Heart left ventricle (tissue), 16 donors: ENCODE measurements around the gene SIT1. TPM values are rescaled to one million over a fixed set of nuclear protein-coding genes. Genes with fewer than 3 reads are reported as not detected.

Experiments
- ATAC-seq, 4 donors: fragments of 200-7000 bp; cut with Tn5 transposase; one replicate each; pipeline ENCODE4 v1.9.1; 2020 to 2022; ENCODE audit warnings: moderate library complexity in 4 of 4, mild to moderate bottlenecking in 3 of 4, moderate number of reproducible peaks in 1 of 4
- DNase-seq, 5 donors: peaks; one replicate each; pipeline ENCODE4 v3.0.0-alpha.2; 2020
- H3K27ac ChIP-seq, 12 donors: fragments of 200-600 bp; sonication (generic) in 4 of 12; one replicate each; pipeline versions ENCODE4 v1.5.0 to v1.8.0; 2016 to 2022; ENCODE audit warnings: mild to moderate bottlenecking in 2 of 12
- H3K27me3 ChIP-seq, 9 donors: fragments of 200-600 bp; sonication (generic) in 2 of 9; one replicate each; pipeline versions ENCODE4 v1.5.1 to v1.8.0; 2016 to 2022; ENCODE audit warnings: mild to moderate bottlenecking in 3 of 9
- H3K36me3 ChIP-seq, 9 donors: fragments of 200-600 bp; sonication (generic) in 2 of 9; one replicate each; pipeline versions ENCODE4 v1.5.0 to v1.8.0; 2018 to 2022; ENCODE audit warnings: mild to moderate bottlenecking in 2 of 9
- H3K4me1 ChIP-seq, 12 donors: fragments of 200-600 bp; sonication (generic) in 4 of 12; one replicate each; pipeline versions ENCODE4 v1.5.0 to v1.8.0; 2016 to 2022; ENCODE audit warnings: mild to moderate bottlenecking in 3 of 12
- H3K4me3 ChIP-seq, 12 donors: fragments of 200-600 bp; sonication (generic) in 4 of 12; one replicate each; pipeline versions ENCODE4 v1.5.0 to v1.8.0; 2017 to 2022; ENCODE audit warnings: mild to moderate bottlenecking in 9 of 12, moderate library complexity in 4 of 12
- H3K9me3 ChIP-seq, 12 donors: fragments of 200-600 bp; sonication (generic) in 4 of 12; one replicate each; pipeline versions ENCODE4 v1.5.0 to v1.8.0; 2016 to 2022; ENCODE audit warnings: mild to moderate bottlenecking in 1 of 12
- CTCF ChIP-seq, 12 donors: fragments of 200-600 bp; sonication (generic) in 4 of 12; IDR thresholded peaks; one replicate each; pipeline versions ENCODE4 v1.5.0 to v1.8.0; 2018 to 2022; ENCODE audit warnings: antibody characterized with exemption in 12 of 12, mild to moderate bottlenecking in 5 of 12
- POLR2A ChIP-seq, 2 donors: fragments of 450-650 bp; IDR thresholded peaks; one replicate each; pipeline ENCODE4 v1.6.1; 2017; ENCODE audit warnings: antibody characterized with exemption in 2 of 2, mild to moderate bottlenecking in 2 of 2, moderate library complexity in 2 of 2
- WGBS, 4 donors: extraction: QIAGEN DNeasy Blood & Tissue Kit in 2 of 4; methylation state at CpG; one replicate each; pipeline versions ENCODE4 v1.1.5 to v1.1.7; 2013 to 2018; 5-methylcytosine and 5-hydroxymethylcytosine counted together
- intact Hi-C, 10 donors: fragments of 100-400 bp; cut with DNase I; formaldehyde crosslinking; loops; one replicate each; pipeline versions ENCODE4 v1.11.1 to v1.14.2; 2022
- polyA plus RNA-seq, 2 donors: library from polyadenylated mRNA; stranded (reverse); fragments of 200-250 nt; gene quantifications; one replicate each; pipeline ENCODE4 v1.2.3, GENCODE V29; 2013
- total RNA-seq, 9 donors: library from RNA; depleted of rRNA in 2 of 9; stranded (reverse); fragments of >200 nt in 2 of 9; fragmentation: NEBNext Ultra II Directional in 3 of 9; extraction: Animal tissue kit (Norgen Biotek cat#: 25700) in 3 of 9; gene quantifications; one replicate each; pipeline versions ENCODE4 v1.1.0 to v1.2.4, GENCODE V29; 2016 to 2023
- donor health status: ischemic (EF 13 %, LVEDD 7.1; RV severe dilation, severe dysfunction).
- donor health status: healthy with polysubstance abuse.
- donor health status: DM: no; HTN: yes; CAD: no.
- donor health status: DM: no; HTN: no; CAD: no.
- donor health status: ischemic (EF 25% LVEDD 6.9; RV normal size, moderate dysfunction).
- donor health status: ischemic (EF 25% LVEDD 5.7; RV mildly dilated, moderate dysfunction).
- donor health status: healthy.
- donor health status: DM: yes; HTN: yes; CAD: no.
- donor health status: ischemic (EF 35%, LVEDD 5.7; RV mildly dilated, moderate dysfunction).
- donor health status: nonischemic (EF 11% LVEDD 7.7; RV severe dilation, severe dysfunction).
- donor health status: DM: yes; HTN: yes; CAD: no.
- donor health status: PGD.
- donor health status: ischemic (EF 29% LVEDD 5.4; RV normal size, mild dysfunction).
- donor health status: nonischemic (EF 23%, LVEDD 6.1; RV moderate dilation, normal function).

Gene SIT1
- total and polyA plus RNA-seq, 11 donors = 0.19 to 4.2 (median 0.51) TPM; not detected in 7

GRCh38 chr9:35611230-35611797, 39.4 kb downstream of the SIT1 start:
- intact Hi-C loops = no loop called here
- TF ChIP-seq CTCF (IDR thresholded peaks at IDR 0.05) (peak; percentile 30 to 72 (median 58)), POLR2A (IDR thresholded peaks at IDR 0.05) (no peak)
- DNase-seq = peak in 2 of 5 donors; percentile 38 to 40
- Histone ChIP-seq H3K4me3 (no peak overlapping the region), H3K9me3 (no peaks in the 10 kb centered on the region), H3K4me1 (peaks cover 0 to 10% (median 7%) of the 10 kb centered on the region in 12 donors), H3K27me3 (peaks cover 0 to 2% (median 0%) of the 10 kb centered on the region in 9 donors), H3K36me3 (peaks cover 0 to 37% (median 28%) of the 10 kb centered on the region in 9 donors), H3K27ac (no peak overlapping the region)
- WGBS, 4 donors = 19 to 21% (median 20%) methylated on average over 8 of the region's 8 CpGs
- peak in 3 of 4 donors; percentile 45 to 58 (median 52) for ATAC-seq

- H3K36me3 ChIP-seq = peaks cover 0 to 37% (median 28%) of the 10 kb centered on the region in 9 donors
- DNase-seq = no peak
- intact Hi-C loops = loop anchor here in 2 of 10 donors (10.0 kb wide), 2 partner anchors 45 to 85 kb away; partner anchors contain the start of genes CCDC107 (in 2 of the 2), RMRP (in 2 of the 2) and SIT1 (in 2 of the 2)
- H3K27me3 ChIP-seq = no peaks in the 10 kb centered on the region
- H3K27ac ChIP-seq = no peak overlapping the region
- 77 to 84% (median 80%) methylated on average over 13 of the region's 13 CpGs for WGBS, 4 donors
- no peak overlapping the region for H3K4me3 ChIP-seq
- ATAC-seq = no peak
- peaks cover 3 to 18% (median 14%) of the 10 kb centered on the region in 12 donors for H3K4me1 ChIP-seq
- no peaks in the 10 kb centered on the region for H3K9me3 ChIP-seq
- TF ChIP-seq CTCF (IDR thresholded peaks at IDR 0.05) = no peak
- TF ChIP-seq POLR2A (IDR thresholded peaks at IDR 0.05) = no peak
Measured at GRCh38 chr9:35609820-35610163, 40.9 kb downstream of the SIT1 start.

GRCh38 chr9:35609001-35609819, 41.5 kb downstream of the SIT1 start:
- intact Hi-C loops = loop anchor here in 2 of 10 donors (10.0 kb wide), 2 partner anchors 46 to 86 kb away; partner anchors contain the start of genes CCDC107 (in 2 of the 2), RMRP (in 2 of the 2) and SIT1 (in 2 of the 2)
- H3K27ac ChIP-seq = no peak overlapping the region
- DNase-seq (no peak), ATAC-seq (no peak)
- H3K36me3 ChIP-seq = peaks cover 0 to 37% (median 28%) of the 10 kb centered on the region in 9 donors
- H3K4me3 ChIP-seq = no peak overlapping the region
- peaks cover 3 to 22% (median 15%) of the 10 kb centered on the region in 12 donors for H3K4me1 ChIP-seq
- TF ChIP-seq CTCF (IDR thresholded peaks at IDR 0.05) = no peak
- TF ChIP-seq POLR2A (IDR thresholded peaks at IDR 0.05) = no peak
- H3K9me3 ChIP-seq = no peaks in the 10 kb centered on the region
- WGBS, 4 donors = 89 to 93% (median 92%) methylated on average over 20 to 31 of the region's 31 CpGs
- H3K27me3 ChIP-seq = no peaks in the 10 kb centered on the region

- TF ChIP-seq CTCF (IDR thresholded peaks at IDR 0.05) = no peak
- TF ChIP-seq POLR2A (IDR thresholded peaks at IDR 0.05) = no peak
- H3K27ac ChIP-seq = no peak overlapping the region
- H3K9me3 ChIP-seq = no peaks in the 10 kb centered on the region
- intact Hi-C loops = loop anchor here in 2 of 10 donors (10.0 kb wide), 2 partner anchors 47 to 87 kb away; partner anchors contain the start of genes CCDC107 (in 2 of the 2), RMRP (in 2 of the 2) and SIT1 (in 2 of the 2)
- DNase-seq (no peak), ATAC-seq (no peak)
- no peak overlapping the region for H3K4me3 ChIP-seq
- WGBS, 4 donors = 80 to 95% (median 84%) methylated on average over 6 to 7 of the region's 7 CpGs
- no peaks in the 10 kb centered on the region for H3K27me3 ChIP-seq
- H3K36me3 ChIP-seq = peaks cover 0 to 37% (median 28%) of the 10 kb centered on the region in 9 donors
- H3K4me1 ChIP-seq = peaks cover 6 to 27% (median 20%) of the 10 kb centered on the region in 12 donors
Measured at GRCh38 chr9:35608221-35608620, 42.5 kb downstream of the SIT1 start.
